Measurements from ENCODE around the gene TAGLN2. TPM values are rescaled to one million over a fixed set of nuclear protein-coding genes. Genes with fewer than 3 reads are reported as not detected.

TAGLN2 gene
- polyA plus RNA-seq, 4 donors: 123 to 160 (median 142) TPM

GRCh38 chr1:159924025-159924790 lies 1.1 kb downstream of the TAGLN2 start:
- no peak for DNase-seq (ENCODE audit: low read depth in 4 of 4, low spot score in 3 of 4)

GRCh38 chr1:159923203-159924024 lies 1.9 kb downstream of the TAGLN2 start:
- peak in 1 of 4 donors; percentile 63 for DNase-seq (ENCODE audit: low read depth in 4 of 4, low spot score in 3 of 4)

DNA sequence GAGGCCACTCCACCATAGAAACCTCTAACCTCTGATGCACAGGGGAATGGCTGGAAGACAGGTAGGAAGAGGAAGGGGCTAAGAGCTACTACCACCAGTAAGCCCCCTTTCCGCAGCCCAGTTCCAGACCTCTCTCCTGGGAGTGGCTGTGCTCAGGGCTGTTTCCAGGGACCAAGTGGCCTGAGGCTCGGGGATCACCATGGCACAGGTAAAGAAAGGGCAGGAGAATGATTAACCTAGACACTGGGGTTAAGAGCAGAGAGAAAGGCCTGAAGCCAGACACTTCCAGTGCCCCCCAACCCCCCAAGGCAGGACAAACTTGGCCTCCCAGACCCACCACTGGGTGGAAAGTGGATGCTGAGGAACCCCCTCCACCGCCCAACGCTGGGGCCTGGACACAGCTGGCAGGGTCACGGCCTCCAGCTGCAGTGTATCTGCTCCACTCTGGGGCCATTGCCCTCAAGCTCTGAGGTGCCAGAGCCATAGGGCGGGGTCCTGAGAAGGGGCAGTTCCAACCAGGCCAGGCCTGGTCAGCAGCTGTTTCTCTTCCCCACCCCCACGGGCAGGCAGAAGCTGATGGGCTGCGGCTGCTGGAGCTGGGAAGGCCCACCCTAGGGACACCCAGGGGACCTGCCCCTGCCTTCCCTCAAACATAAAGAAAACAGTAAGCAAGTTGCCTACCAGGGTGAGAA lies 2.6 kb downstream of the TAGLN2 start:
- peak in 1 of 4 donors; percentile 67 for DNase-seq (ENCODE audit: low read depth in 4 of 4, low spot score in 3 of 4)

- DNase-seq (ENCODE audit: low read depth in 4 of 4, low spot score in 3 of 4): no peak
These were observed 3.4 kb downstream of the TAGLN2 start for GRCh38 chr1:159921700-159922504.

DNA sequence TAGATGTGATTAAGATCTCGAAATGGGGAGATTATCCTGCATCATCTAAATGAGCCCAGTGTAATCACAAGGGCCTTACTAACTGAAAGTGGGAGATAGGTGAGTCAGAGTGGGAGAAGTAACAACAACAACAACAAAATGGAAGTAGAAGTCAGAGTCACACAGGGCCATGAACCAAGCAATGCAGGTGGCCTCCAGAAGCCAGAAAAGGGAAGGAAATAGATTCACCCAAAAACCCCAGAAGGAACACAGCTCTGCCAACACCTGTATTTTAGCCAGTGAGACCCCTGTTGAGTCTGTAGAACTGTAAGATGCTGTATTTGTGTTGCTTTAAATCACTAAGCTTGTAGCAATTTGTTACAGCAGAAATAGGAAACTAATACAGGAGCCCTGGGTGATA lies 4.1 kb downstream of the TAGLN2 start:
- DNase-seq (ENCODE audit: low read depth in 4 of 4, low spot score in 3 of 4): no peak

- no peak for DNase-seq (ENCODE audit: low read depth in 4 of 4, low spot score in 3 of 4)
These were observed 4.7 kb downstream of the TAGLN2 start for GRCh38 chr1:159920651-159921050.

- DNase-seq (ENCODE audit: low read depth in 4 of 4, low spot score in 3 of 4): no peak
These were observed 5.1 kb downstream of the TAGLN2 start for GRCh38 chr1:159920202-159920601.

DNA sequence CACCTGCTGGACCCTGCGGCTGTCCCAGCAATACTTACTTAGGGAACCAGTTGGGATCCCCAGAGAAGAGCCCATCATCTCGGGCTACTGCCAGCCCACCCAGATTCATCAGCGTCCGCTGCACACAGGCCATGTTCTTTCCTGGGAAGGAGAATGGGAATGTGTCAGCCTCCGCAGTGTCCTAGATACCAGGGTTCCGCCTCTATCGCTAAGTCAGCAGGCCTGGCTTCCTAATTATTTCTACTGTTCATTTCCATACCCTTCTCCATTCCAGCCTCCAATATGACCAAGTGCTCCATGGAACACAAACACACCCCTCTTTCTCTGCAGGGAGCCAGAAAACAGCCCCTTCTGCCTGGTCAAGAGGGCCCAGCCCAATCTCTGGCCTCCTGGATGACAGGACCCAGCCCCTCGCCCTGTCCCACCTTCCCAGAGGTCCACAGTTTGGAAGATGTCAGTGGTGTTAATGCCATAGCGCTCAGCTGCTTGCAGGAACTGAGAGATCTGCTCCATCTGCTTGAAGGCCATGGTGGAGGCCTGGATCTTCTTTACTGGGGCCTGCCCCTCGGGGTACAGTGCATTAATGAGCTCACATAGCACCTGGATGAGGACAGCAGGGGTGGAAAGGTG lies 6.0 kb downstream of the TAGLN2 start:
- DNase-seq (ENCODE audit: low read depth in 4 of 4, low spot score in 3 of 4): no peak

DNA sequence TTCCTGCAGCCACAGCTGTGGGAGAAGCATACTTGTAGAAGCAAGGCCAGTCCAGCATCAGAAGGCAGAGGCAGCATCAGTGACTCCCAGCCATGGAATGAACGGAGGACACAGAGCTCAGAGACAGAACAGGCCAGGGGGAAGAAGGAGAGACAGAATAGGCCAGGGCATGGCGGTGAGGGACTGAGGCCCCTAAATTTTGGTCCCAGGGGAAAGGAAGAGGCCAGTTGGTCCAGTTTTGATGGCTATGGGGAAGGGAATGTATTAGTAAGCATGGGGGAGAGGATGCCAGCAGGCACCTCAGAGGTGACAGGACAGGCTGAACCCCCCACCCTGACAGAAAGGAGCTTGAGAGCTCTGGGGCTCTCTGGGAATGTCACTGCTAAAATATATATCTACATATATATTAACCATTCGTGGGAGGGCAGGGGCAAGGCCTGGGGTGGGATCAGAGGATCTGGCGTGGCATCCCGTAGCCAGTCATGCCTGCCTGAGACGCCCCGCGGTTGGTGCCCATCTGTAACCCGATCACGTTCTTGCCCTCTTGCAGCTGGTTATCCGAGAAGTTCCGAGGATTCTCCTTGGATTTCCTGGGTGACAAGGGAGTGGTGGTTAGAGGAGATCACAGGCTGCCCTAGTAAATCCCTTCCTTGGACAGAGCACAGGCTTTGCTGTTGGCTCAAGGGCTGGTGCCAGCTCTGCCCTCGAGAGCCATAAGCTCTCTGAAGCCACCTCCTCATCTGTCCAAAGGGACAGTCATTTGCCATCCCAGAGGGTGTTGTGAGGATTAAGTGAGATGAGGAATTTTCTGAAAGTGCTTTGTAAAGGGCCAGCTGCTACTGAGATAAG lies 6.7 kb downstream of the TAGLN2 start:
- no peak for DNase-seq (ENCODE audit: low read depth in 4 of 4, low spot score in 3 of 4)

GRCh38 chr1:159917533-159918351 lies 7.6 kb downstream of the TAGLN2 start:
- DNase-seq (ENCODE audit: low read depth in 4 of 4, low spot score in 3 of 4): no peak

DNA sequence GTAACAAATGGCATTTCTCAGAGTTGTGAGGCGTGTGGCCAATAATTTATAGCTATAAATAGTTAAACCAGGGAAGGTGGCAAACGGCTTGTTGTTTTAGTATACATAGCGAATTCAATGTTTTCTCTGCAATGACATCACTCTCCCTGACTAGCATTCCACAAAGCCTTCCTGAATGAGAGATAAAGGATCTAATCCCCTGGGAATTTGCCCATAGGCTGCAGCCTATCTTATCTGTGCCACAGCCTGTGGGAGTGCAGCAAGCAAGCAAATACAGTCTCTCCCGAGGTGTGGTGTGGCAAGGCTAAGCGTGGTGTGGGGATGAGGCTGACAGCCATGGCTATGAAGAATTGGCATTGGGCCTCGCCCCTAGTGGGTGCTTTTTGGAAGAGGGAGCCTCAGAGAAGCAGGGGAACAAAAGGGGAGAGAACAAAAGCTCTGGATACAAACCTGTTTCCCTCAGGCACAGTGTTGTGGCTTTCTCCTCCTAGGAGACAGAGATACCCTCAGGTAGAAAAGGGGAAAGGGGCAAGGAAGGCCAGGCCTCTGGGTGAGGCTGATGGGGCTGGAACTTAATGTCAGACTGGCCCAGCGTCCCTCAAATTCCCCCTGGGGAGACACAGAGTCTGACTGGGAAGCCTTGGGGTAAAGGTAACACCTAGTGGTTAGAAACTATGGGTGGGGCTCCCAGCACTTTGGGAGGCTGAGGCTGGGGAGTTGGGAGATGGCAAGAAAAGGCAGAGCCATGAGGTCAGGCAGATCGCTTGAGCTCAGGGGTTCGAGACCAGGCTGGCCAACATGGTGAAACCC lies 8.9 kb downstream of the TAGLN2 start:
- DNase-seq (ENCODE audit: low read depth in 4 of 4, low spot score in 3 of 4): no peak

DNA sequence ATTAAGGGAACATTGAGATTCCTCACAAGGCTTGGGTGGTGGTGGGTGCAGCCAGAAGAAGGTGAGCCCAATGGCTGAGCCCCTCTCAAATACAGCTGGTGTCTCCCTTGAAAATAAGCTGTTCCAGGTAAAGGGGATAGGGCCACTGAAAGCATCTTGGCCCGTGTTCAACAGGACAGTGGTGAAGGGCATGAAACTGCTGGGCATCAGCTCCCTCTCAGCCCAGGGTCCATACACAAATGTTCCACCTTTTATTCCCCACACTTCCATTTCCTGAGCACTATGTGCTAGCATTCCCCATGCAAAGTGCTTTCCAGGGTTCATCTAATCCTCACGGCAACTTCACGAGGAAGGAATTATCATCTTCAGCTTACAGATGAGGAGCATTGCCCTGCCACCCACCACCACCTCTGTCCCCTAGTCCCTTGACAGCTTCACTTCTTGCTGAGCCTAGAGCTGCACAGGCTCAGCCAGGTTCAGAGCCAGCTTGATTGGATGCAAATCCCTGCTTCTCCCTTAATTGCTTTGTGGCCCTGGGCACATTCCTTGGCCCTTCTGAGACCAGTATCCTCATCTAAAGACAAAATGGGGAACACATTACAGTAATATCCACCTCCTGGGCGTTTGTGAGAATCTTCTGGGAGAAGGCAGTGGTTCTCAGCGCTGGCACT lies 9.6 kb downstream of the TAGLN2 start:
- no peak for DNase-seq (ENCODE audit: low read depth in 4 of 4, low spot score in 3 of 4)

DNA sequence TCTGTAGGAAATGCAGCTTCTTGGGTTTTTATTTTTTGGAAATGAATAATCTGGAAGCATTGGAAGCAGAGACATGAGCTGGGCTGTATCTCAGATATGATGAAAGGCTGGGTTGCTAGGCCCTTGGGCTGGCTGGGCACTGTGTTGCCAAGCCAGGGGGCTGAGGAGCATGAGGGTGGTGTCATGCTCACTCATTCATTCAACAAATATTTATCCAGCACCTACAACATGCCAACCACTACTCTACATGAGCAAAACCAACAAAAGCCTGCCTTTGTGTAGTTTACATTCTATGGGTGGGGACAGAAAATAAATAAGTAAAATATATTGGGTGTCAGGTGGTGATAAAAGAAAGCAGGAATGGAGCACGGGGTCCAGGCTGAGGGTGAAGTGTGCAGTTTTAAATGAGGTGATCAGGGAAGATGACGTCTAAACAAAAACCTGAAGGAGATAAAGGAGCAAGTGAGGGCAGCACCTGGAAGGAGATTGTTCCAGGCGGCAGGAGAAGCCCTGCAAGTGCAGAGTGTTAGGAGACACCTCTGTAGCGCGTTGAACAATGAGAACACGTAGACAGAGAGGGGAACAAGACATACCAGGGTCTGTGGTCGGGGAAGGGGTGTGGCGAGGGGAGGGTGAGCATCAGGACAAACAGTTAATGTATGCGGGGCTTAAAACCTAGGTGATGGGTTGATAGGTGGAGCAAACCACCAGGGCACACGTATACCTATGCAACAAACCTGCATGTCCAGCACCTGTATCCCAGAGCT lies 10.9 kb downstream of the TAGLN2 start:
- no peak for DNase-seq (ENCODE audit: low read depth in 4 of 4, low spot score in 3 of 4)

DNA sequence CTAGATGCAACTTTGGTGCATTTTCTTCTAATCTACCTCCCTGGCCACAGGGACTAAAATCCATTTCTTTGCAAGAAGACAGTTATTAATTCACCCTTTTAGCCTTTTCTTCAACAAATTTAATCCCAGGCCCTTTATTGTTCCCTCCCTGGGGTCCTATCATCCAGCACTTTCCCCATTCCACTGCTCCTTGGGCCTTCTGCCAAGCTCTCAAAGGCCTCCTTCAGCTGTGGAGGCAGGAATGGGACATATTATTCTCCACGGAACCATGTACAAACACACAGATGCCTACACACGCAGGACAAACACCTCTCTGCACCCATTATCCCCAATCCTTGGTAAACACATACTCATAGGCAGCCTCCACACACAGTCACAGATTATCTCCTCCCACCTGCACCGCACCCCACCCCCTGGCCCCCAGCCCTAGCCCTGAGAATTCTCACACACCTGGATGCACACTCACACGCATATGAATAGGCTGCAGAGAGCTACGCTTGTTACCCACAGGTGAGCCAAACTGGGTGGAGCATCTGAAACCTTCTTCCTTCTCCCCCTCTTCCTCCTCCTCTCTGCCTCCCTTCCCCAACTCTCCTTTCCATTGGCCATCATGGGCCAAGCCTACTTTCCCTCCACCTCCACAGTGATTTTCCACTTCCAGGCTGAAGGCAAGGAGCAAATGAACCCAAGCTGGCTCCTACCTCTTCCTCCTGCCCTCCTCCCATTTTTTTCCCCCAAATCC lies 11.7 kb downstream of the TAGLN2 start:
- no peak for DNase-seq (ENCODE audit: low read depth in 4 of 4, low spot score in 3 of 4)

DNA sequence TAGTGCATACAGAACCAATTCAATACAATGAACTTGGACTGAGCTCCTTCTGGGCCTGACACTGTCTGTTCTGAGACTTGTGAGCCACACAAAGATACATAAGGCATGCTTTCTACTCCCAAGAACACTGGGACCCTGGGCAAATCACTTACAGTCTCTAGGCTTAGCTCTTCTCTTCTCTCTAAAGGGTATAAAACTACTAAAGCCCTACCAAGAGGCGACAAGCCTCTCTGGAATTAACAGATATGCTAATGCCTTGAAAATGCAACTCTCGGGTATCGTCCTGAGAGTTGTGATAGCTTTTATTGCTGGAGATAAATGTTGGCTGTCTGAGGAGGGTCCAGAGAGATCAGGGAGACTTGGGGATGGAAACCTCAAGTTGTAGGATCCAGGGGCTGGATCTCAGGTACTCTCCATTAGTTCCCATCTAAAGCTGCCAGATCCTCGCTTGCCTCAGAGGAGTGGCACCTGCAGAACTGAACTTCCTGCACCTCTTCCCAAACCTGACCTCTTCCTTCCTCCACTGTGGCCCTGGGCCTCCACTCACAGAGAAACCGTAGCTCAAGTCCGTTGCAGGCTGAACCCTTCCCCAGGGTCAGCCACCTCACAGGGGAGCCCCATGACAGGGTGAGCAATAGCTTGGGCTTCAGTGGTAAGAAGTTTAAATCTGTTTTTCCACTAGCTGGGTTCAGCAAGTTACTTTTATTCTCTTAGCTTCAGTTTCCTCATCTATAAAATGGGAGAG lies 13.8 kb downstream of the TAGLN2 start:
- no peak for DNase-seq (ENCODE audit: low read depth in 4 of 4, low spot score in 3 of 4)

Data from right renal pelvis (tissue), 4 donors.